ENCODE results near the gene ITGB3BP. TPM values are rescaled to one million over a fixed set of nuclear protein-coding genes. Genes with fewer than 3 reads are reported as not detected.

The ITGB3BP gene
- total RNA-seq, 1 experiment from 2014 or later, result 44.8 TPM

GRCh38 chr1:63537940-63538339, 14.9 kb upstream of the ITGB3BP start:
- intact Hi-C loops (cut with micrococcal nuclease), result loop anchor here (1.0 to 5.0 kb wide), 3 partner anchors 72 to 696 kb away; no protein-coding TSS in a partner anchor
- Histone ChIP-seq H3K4me1 (ENCODE audit: insufficient read depth, low read length) (no peaks in the 10 kb centered on the region), H2AFZ (ENCODE audit: low read length) (no peak overlapping the region), H3F3A (ENCODE audit: low read length, unreplicated experiment) (no peaks in the 10 kb centered on the region), H3K4me3 (ENCODE audit: low read length) (no peak overlapping the region), H3K9me3 (ENCODE audit: low read length) (no peaks in the 10 kb centered on the region), H3K27ac (ENCODE audit: low read length) (no peak overlapping the region), H3K4me2 (ENCODE audit: low read length) (no peak overlapping the region), H3K79me2 (ENCODE audit: low read length) (no peaks in the 10 kb centered on the region), H3K36me3 (ENCODE audit: low read depth, low read length) (0 out of 2 replicates have a peak, but pooled peaks cover 4% of the 10 kb centered on the region), H3K27me3 (ENCODE audit: low read length) (no peaks in the 10 kb centered on the region), H4K20me1 (ENCODE audit: low read length) (no peaks in the 10 kb centered on the region), H3K9ac (ENCODE audit: low read length) (no peak overlapping the region), H3K9me2 (replicated peaks; ENCODE audit: low read length) (no peaks in the 10 kb centered on the region)
- DNase-seq, result peak; percentile 38
- ATAC-seq, result no peak
- CTCF ChIA-PET, result interaction anchor here (0.5 to 1.9 kb wide), 5 partner anchors 71 to 697 kb away, joined by 3 to 11 read pairs (median 3); no protein-coding TSS in a partner anchor
- no peak for TF ChIP-seq EZH2 (IDR thresholded peaks at IDR 0.05; ENCODE audit: low read length, unreplicated experiment)
- no peak for TF ChIP-seq EZH2phosphoT487 (IDR thresholded peaks at IDR 0.05; ENCODE audit: borderline replicate concordance, low read length)
- peak; percentile 72 for TF ChIP-seq CTCF (conservative IDR thresholded peaks at IDR 0.05; ENCODE audit: low read depth, low read length)
- POLR2A ChIA-PET (ENCODE audit: unreplicated experiment), result no interaction called here
- no TSS peak for BruUV-seq (replicated peaks)

- BruUV-seq (replicated peaks), result no TSS peak
- no peak for DNase-seq
- TF ChIP-seq EZH2phosphoT487 (IDR thresholded peaks at IDR 0.05; ENCODE audit: borderline replicate concordance, low read length) (no peak), CTCF (conservative IDR thresholded peaks at IDR 0.05; ENCODE audit: low read depth, low read length) (no peak), EZH2 (IDR thresholded peaks at IDR 0.05; ENCODE audit: low read length, unreplicated experiment) (no peak)
- Histone ChIP-seq H3K36me3 (ENCODE audit: low read depth, low read length) (0 out of 2 replicates have a peak, but pooled peaks cover 4% of the 10 kb centered on the region), H3K79me2 (ENCODE audit: low read length) (no peaks in the 10 kb centered on the region), H3K9me2 (replicated peaks; ENCODE audit: low read length) (no peaks in the 10 kb centered on the region), H3K27ac (ENCODE audit: low read length) (no peak overlapping the region), H3K9ac (ENCODE audit: low read length) (no peak overlapping the region), H3K9me3 (ENCODE audit: low read length) (no peaks in the 10 kb centered on the region), H3K4me2 (ENCODE audit: low read length) (no peak overlapping the region), H3K4me3 (ENCODE audit: low read length) (no peak overlapping the region), H3F3A (ENCODE audit: low read length, unreplicated experiment) (no peaks in the 10 kb centered on the region), H2AFZ (ENCODE audit: low read length) (no peak overlapping the region), H3K27me3 (ENCODE audit: low read length) (no peaks in the 10 kb centered on the region), H4K20me1 (ENCODE audit: low read length) (no peaks in the 10 kb centered on the region), H3K4me1 (ENCODE audit: insufficient read depth, low read length) (no peaks in the 10 kb centered on the region)
- POLR2A ChIA-PET (ENCODE audit: unreplicated experiment), result no interaction called here
- intact Hi-C loops (cut with micrococcal nuclease), result loop anchor here (5.0 kb wide), 1 partner anchor 695 kb away; no protein-coding TSS in a partner anchor
- CTCF ChIA-PET, result interaction anchor here (1.9 kb wide), 1 partner anchor 70 kb away, joined by 11 read pairs; no protein-coding TSS in a partner anchor
- no peak for ATAC-seq
Measured at GRCh38 chr1:63537006-63537405, 14.0 kb upstream of the ITGB3BP start.

- BruUV-seq (replicated peaks), result no TSS peak
- ChIA-PET CTCF (no interaction called here), POLR2A (ENCODE audit: unreplicated experiment) (no interaction called here)
- H3K36me3 ChIP-seq (ENCODE audit: low read depth, low read length), result 0 out of 2 replicates have a peak, but pooled peaks cover 4% of the 10 kb centered on the region
- ATAC-seq, result peak; percentile 24; the same call in 1 of the 2 replicates
- no peaks in the 10 kb centered on the region for H3K79me2 ChIP-seq (ENCODE audit: low read length)
- H3K4me3 ChIP-seq (ENCODE audit: low read length), result no peak overlapping the region
- H3K9ac ChIP-seq (ENCODE audit: low read length), result no peak overlapping the region
- no peaks in the 10 kb centered on the region for H4K20me1 ChIP-seq (ENCODE audit: low read length)
- H3K9me2 ChIP-seq (replicated peaks; ENCODE audit: low read length), result no peaks in the 10 kb centered on the region
- no peaks in the 10 kb centered on the region for H3K9me3 ChIP-seq (ENCODE audit: low read length)
- H3K4me1 ChIP-seq (ENCODE audit: insufficient read depth, low read length), result no peaks in the 10 kb centered on the region
- intact Hi-C loops (cut with micrococcal nuclease), result loop anchor here (2.0 kb wide), 2 partner anchors 208 to 218 kb away; no protein-coding TSS in a partner anchor
- H3K27ac ChIP-seq (ENCODE audit: low read length), result no peak overlapping the region
- no peak for TF ChIP-seq EZH2phosphoT487 (IDR thresholded peaks at IDR 0.05; ENCODE audit: borderline replicate concordance, low read length)
- no peak for TF ChIP-seq CTCF (conservative IDR thresholded peaks at IDR 0.05; ENCODE audit: low read depth, low read length)
- no peak for TF ChIP-seq EZH2 (IDR thresholded peaks at IDR 0.05; ENCODE audit: low read length, unreplicated experiment)
- H3K27me3 ChIP-seq (ENCODE audit: low read length), result no peaks in the 10 kb centered on the region
- no peak overlapping the region for H2AFZ ChIP-seq (ENCODE audit: low read length)
- no peak for DNase-seq
- H3F3A ChIP-seq (ENCODE audit: low read length, unreplicated experiment), result no peaks in the 10 kb centered on the region
- no peak overlapping the region for H3K4me2 ChIP-seq (ENCODE audit: low read length)
Measured at GRCh38 chr1:63534406-63534805, 11.4 kb upstream of the ITGB3BP start.
